Stimulated activated CD4-positive, alpha-beta T cell treated with anti-CD3 and anti-CD28 coated beads, Interleukin-15, amount 100 ng/mL, for 1 hour (primary cell): ENCODE measurements around the gene SYNPR.

Source experiments
- DNase-seq, 2 donors: peaks; one replicate each; pipeline ENCODE4 v3.0.0-alpha.2; 2020; ENCODE audit warnings: low read depth in 1 of 2, low spot score in 1 of 2

SYNPR gene

GRCh38 chr3:63384382-63384781 lies 106.3 kb downstream of the SYNPR start:
- no peak for DNase-seq

DNA sequence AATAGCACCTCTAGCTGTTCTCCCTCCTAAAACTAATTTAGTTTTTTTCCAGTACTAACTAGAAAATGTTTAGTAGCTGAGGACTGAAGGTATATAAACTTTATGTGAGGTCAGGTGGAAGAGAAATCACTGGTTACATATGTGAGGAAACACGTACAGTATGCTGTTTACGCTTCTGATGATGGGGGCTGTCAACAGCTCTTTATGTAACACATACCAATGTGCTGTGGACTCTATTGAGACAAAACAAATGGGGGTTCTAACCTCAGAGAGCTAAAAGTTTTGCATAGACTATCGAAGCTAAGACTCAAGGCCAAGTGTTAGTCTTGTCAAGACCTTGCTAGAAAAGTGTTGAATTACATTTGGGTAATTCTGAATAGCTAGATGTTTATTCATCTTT lies 107.5 kb downstream of the SYNPR start:
- DNase-seq = no peak

GRCh38 chr3:63386568-63386967 lies 108.5 kb downstream of the SYNPR start:
- no peak for DNase-seq

GRCh38 chr3:63387568-63387967 lies 109.5 kb downstream of the SYNPR start:
- DNase-seq = no peak

- no peak for DNase-seq
Observed at GRCh38 chr3:63390710-63391230, 112.7 kb downstream of the SYNPR start.

DNA sequence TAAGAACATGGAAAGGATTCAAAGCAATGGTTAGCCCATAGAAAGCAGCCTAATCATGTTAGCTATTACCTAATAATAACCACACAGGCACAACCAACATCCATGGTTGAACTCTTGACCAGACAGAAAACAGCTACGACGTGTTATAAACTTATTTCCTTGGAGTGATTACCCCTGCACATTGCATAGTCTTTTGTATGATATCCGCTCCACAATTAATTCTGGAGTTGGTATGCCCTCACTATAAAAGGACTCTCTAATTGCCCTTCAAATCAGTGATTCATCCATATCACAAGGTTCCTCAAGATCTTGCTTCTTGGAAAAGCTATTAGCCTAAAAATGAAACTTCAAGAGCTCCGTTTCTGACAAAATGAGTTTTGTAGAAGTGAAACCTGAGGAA lies 117.9 kb downstream of the SYNPR start:
- DNase-seq = no peak

DNA sequence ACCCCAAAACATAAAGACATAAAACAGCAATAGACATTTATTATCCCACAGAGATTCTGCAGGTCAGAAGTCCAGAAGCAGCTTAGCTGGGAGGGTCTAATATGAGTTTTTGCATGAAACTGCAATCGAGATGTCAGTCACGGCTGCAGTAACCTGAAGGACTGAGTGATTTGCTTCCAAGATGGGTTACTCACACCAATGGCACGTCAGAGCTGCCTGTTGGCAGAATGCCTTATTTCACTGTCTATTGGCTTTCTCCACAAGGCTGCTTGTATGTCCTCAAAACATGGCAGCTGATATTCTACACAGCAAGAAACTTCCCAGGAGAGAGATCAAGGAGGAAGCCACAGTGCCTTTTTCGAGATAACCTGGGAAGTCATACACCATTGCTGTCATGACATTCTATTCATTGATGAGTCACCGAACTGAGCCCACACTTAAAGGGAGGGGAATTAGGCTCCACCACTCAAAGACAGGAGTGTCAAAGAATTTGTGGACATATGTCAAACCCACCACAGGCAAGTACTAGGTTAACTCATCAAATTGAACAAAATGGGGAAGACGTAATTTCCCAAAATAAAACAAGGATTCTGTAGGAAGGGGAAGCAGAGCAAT lies 122.2 kb downstream of the SYNPR start:
- DNase-seq = no peak

DNA sequence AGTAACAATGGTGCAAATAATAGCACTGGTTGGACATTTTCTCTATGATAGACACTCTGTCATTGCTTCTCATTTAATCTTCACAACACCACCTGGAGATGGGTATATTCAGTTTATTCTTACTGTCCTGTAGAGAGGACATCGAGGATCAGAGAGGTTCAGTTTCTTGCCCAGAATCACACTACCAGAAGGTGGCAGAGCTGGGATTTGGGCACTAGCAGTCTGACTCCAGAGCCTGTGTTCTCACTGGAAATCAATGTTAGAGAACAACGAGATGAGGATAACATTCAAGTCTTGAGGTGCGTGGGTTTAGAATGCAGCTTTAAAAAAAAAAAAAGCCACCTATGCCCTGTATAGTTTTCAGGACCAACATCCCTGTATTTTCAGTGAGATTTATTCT lies 127.8 kb downstream of the SYNPR start:
- no peak for DNase-seq

DNA sequence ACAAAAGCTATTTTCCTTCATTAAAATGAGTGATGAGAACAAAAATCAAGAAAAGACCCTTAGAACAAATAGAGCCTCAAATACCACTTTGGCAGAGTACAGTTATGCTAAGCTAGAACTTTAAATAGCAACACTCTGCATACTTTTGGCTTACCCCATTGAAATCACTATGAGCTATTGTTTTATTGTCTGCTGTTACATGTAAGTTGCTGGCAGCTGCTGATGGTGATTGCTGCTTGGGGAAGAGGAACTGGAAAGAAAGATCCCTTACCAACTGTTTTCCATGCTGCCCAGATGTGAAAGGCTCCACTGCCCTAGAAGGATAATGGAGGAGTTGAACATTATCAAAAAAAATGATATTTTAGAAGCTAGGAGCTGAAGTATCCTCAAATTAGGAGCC lies 135.4 kb downstream of the SYNPR start:
- no peak for DNase-seq

DNA sequence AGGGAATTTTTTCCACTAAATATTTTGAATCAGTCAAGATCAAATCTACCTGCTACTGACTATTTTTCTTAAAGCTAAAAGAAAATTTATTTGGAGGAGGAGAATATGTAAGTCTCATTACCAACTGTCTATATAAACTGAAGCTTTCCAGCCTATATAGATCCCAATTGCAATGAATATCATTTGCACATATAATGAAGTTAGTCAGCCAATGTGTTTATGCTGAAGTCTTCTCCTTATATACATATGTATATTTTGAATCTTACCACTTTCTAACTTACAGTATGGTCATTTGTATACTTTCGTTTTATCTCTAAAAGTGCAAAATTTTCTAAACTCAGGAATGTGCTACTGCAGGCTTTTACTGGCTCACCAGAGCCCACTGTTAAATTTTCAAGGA lies 136.5 kb downstream of the SYNPR start:
- no peak for DNase-seq

DNA sequence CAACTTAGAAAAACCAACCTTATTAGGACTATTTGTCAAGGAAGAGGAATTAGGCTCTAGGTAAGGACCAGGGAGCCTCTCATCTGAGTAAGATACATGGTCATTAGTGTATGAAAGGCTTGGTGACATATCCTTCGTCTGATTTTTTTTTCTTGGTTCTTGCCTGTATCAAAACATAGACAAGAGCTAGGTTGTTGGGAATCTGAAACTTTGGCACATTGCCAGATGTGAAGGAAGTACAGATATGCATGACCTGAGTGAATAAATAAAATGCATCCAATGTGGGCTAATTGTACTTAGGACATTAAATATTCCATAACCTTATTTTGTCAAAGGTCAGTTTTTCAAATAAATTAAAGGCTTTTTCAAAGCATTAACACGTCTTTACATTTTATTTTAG lies 151.8 kb downstream of the SYNPR start:
- no peak for DNase-seq

DNA sequence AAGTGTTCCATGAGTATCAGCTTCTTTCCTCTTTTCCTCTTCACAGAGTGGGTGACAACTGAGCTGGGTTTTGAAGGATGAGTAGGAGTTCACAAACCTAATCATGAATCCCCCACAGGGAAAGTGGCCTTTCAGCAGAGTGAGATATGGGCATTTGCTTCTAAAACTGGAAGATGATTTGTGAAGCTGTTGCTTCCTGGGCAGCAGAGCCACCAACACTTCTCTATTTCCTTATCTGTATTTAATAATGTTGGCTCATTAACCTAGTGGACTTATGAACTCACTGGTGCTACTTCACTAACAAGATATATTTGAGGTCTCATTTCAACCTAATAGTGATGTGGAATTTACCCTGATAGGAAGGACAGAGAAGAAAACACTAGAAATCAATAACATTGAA lies 152.8 kb downstream of the SYNPR start:
- no peak for DNase-seq

- DNase-seq = no peak
Observed at GRCh38 chr3:63437858-63438257, 159.8 kb downstream of the SYNPR start.

DNA sequence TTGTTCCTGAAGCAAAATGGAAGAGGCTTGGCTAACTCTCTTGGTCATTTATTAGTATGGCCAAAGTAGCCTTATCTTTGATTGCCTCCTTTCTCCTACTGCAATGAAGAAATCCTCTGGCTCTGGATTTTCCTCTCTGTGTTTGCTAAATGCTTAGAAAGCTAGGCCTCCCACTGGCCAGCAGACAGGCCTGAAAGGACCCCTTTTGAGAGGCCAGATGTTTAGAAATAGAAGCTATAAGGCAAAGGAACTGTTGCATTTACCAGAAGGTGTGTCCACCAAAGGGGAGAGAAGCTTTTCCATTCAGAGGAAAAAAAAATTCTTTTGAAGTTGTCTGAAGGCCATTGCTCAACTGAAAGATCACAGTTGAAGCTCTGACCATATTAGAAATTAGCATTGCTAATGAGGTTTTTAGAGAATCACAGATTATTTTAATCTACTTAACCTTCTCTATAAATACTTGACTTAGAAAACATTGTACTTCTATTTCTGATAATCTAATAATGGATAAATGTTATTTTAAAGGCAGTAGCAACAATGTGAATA lies 160.8 kb downstream of the SYNPR start:
- no peak for DNase-seq

- no peak for DNase-seq
Observed at GRCh38 chr3:63441262-63441661, 163.2 kb downstream of the SYNPR start.

DNA sequence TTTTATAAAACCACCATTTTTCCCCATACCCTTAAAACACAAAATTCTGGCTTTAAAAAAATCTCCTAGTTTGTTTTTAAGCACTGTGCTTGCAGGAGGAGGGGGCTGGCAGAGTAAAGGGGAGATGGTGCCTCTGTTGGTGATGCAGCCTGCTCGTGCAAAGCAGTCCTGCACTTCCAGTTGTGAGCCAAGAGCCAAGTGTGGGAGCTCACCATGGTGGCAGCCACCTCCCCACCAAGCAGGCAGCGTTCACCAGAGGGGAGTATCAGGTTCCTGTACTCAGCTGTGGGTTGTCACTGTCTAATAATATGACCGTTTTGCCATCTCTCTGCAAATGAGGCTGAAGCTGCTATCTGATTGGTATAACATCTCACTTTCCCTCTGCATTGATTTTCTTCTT lies 164.8 kb downstream of the SYNPR start:
- no peak for DNase-seq

GRCh38 chr3:63450023-63450422 lies 171.9 kb downstream of the SYNPR start:
- DNase-seq = no peak

- DNase-seq = no peak
Observed at GRCh38 chr3:63450634-63451363, 172.7 kb downstream of the SYNPR start.

DNA sequence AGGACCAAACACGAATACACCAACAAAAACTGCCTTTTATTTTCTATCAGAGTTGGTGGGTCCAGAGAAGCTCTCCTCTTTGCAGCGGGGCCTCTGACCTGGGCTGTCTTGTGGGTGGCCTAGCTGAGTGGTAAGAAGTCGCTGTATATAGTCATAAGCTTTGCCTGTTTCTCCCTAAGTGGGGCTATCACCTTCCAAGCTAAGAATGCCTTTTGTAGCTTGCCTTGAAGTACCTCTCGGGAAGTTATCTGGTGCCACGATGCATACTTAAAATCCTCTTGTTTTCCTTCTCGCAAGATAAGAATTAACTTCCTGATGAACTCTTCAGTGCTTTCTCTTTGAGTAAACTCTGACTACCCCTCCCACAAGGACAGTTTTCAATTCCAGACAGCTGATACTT lies 178.8 kb downstream of the SYNPR start:
- DNase-seq = no peak

DNA sequence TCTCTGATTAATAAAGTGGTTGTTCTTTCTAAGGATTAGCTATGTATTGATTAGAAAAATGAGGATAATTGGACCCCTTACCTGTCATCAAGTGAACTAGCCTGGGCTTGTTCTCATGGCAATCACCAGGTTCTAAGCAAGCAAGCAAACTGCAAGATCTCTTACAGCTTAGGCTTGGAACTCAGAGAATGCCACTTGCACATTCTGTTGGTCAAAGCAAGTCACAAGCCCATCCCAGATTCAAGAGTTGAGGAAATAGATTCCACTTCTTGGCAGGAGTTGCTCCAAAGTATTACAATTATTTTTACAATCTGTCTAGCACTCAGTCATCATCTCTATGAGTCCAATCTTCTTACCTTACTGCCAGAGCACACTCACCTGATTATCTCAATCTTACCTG lies 180.3 kb downstream of the SYNPR start:
- DNase-seq = no peak

DNA sequence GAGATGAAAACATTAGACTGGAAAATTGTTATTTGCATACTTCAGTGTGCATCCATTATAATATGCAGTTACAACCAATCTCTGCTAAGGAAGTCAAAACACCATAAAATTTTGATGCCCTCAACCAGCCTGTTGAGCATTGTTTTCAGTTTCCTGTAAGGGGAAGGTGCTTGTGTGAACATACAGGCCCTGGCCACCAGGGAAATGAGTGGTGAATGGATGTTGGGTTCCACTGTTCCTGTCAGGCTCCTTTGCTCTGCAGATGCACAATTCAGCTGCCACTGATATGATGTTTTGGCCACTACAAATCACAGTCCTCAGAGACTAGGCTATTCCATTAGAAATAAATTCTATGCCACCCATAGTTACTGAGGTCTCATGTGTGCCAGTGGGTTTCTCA lies 184.6 kb downstream of the SYNPR start:
- no peak for DNase-seq

DNA sequence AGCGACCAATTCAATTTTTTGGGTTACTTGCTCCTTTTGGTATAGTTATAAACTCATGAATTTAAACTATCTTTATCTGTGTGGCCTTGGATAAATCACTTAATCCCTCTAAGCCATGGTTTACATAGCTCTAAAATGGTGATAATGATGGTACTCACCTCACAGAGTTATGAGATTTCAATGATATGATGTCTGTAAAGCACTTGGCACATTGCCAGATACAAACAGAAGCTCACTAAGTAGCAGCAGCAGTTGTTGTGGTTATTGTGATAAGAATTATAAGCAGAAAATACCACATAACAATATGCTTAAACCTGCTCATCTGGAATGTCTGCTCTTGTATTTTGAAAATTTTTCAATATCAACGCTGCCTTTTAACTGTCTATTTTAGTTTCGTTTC lies 189.3 kb downstream of the SYNPR start:
- DNase-seq = no peak

DNA sequence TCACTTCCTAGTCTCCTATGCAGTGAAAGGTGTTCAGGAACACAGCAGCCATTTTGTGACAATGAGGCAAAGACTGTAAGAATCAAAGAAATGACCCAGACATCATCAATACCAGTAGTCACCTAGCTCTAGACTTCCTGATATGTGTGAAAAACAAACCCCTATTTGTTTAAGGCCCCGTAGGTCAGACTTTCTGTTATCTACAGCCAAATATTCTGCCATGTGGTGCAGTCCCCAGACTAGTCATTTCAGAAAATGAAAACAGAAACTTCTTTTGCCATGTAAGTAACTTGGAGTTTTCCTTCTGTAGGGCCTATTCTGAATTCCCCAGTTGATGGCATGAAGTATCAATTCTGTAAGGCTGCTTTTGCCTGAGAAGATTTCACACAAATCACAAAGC lies 192.6 kb downstream of the SYNPR start:
- no peak for DNase-seq
